ENCODE measurements around the gene SUSD4. TPM values are rescaled to one million over a fixed set of nuclear protein-coding genes. Genes with fewer than 3 reads are reported as not detected.

SUSD4 gene
- total RNA-seq, 1 donor from 2014 or later: not detected

DNA sequence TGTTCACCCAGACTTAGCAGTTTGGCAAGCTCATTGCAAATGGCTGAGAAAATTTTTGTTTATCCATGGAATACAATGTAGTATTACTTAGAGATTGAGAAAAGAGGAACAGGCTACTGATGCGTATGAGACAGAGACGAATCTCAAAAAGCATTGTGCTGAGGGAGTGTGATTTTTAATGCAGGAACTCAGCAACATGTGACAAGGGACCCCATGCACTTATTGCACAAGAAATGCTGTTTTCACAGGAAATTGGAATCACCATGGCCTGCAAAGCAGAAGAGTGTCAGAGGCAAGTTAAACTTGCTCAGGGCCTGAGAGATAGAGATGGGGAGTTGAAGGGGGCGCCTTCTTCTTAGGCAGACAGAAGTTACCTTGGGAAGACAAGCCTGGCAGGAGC lies 188.3 kb downstream of the SUSD4 start:
- Mint-ChIP-seq H3K9me3 (no peaks in the 10 kb centered on the region), H3K4me1 (ENCODE audit: low read depth) (no peaks in the 10 kb centered on the region), H3K4me3 (no peak overlapping the region), H3K36me3 (ENCODE audit: low read depth) (no peaks in the 10 kb centered on the region), H3K27ac (no peak overlapping the region), H3K27me3 (ENCODE audit: insufficient read depth) (peaks cover 8% of the 10 kb centered on the region)
- no peak for DNase-seq (ENCODE audit: low spot score)
- intact Hi-C loops (cut with micrococcal nuclease): no loop called here

DNA sequence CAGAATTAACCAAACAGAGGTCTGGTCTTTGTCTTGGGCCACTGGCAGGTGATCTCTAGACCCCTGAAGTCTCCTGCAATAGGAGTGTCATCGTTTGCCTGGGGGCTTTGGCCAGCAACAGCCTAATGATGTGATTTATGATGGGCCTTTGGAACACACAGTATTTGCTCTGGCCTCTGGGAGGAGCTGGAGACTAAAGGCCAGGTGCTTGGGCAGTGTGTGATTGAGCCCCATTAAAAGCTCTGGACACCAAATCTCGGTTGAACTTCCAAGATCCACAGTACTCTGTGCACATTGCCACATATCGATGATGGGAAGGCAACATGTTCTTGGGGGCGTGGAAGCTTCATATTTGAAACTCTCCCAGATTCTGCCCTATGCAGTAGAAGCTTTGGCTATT lies 188.9 kb downstream of the SUSD4 start:
- DNase-seq (ENCODE audit: low spot score): no peak
- H3K4me1 Mint-ChIP-seq (ENCODE audit: low read depth): no peaks in the 10 kb centered on the region
- intact Hi-C loops (cut with micrococcal nuclease): no loop called here
- no peaks in the 10 kb centered on the region for H3K9me3 Mint-ChIP-seq
- no peak overlapping the region for H3K4me3 Mint-ChIP-seq
- peaks cover 8% of the 10 kb centered on the region for H3K27me3 Mint-ChIP-seq (ENCODE audit: insufficient read depth)
- H3K27ac Mint-ChIP-seq: no peak overlapping the region
- H3K36me3 Mint-ChIP-seq (ENCODE audit: low read depth): no peaks in the 10 kb centered on the region

Other genes starting within 250 kb of the SUSD4 start
- gene TLR5, start 220.9 kb downstream of the SUSD4 start, total RNA-seq: not detected in 2 replicates
- not detected in 2 replicates for gene CCDC185, start 29.2 kb upstream of the SUSD4 start, total RNA-seq